ENCODE data around the gene PI4KB. TPM values are rescaled to one million over a fixed set of nuclear protein-coding genes. Genes with fewer than 3 reads are reported as not detected.

Gene PI4KB
- total and polyA plus RNA-seq, 2 experiments from 2014 or later = 15.3 to 25.5 TPM

DNA sequence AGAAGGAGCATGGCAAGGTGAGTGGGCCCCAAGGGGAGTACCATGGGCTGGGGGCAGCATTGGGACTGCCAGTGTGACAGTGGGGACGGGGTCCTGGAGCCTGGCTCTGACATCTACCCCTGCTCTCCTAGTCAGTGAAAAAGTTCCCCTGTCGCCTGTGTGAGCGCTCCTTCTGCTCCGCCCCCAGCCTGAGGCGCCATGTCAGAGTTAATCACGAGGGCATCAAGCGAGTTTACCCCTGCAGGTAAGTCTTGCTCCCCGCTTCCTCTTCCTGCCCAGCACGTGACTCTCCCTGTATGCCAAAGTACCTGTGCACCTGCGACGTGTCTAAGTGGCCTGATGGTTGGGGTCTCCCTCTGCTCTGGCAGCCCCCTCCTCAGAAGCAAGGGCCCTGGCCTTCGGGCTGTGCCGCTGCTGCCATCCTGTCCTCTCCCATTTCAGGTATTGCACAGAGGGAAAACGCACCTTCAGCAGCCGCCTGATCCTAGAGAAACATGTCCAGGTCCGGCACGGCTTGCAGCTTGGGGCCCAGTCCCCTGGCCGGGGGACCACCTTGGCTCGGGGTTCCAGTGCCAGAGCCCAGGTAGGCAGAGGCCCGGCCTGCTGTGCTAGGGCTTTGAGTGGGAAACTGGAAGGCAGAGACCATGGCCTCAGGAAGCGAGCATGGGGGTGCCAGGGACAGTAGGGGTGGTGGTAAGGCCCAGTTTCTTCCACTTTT is 37.1 kb downstream of the PI4KB start:
- H3K27me3 Mint-ChIP-seq (ENCODE audit: insufficient read depth, low read depth, poor library complexity) = peaks cover 16% of the 10 kb centered on the region
- 0 out of 2 replicates have a peak overlapping the region, but pooled peaks have one; percentile 27 for H3K27ac Mint-ChIP-seq
- Histone ChIP-seq H2AFZ (no peak overlapping the region), H3K36me3 (ENCODE audit: insufficient read depth) (peaks cover 13% of the 10 kb centered on the region; the same call in 1 of the 2 replicates), H3F3A (replicated peaks; ENCODE audit: low read depth) (peaks cover 10% of the 10 kb centered on the region; the same call in 1 of the 2 replicates), H4K20me1 (replicated peaks; ENCODE audit: insufficient read depth) (peaks cover 10% of the 10 kb centered on the region; the same call in 1 of the 2 replicates), H3K4me2 (no peak overlapping the region), H3K4me3 (no peak overlapping the region), H3K27me3 (ENCODE audit: insufficient read depth) (no peaks in the 10 kb centered on the region), H3K9me2 (ENCODE audit: insufficient read depth) (peaks cover 10% of the 10 kb centered on the region; the same call in 1 of the 2 replicates), H3K4me1 (ENCODE audit: insufficient read depth) (peaks cover 23% of the 10 kb centered on the region), H3K79me2 (replicated peaks; ENCODE audit: insufficient read depth) (peaks cover 10% of the 10 kb centered on the region), H3K27ac (ENCODE audit: low read depth) (no peak overlapping the region)
- H3K4me1 Mint-ChIP-seq = peaks cover 36% of the 10 kb centered on the region
- H3K36me3 Mint-ChIP-seq (ENCODE audit: low read depth) = peaks cover 82% of the 10 kb centered on the region
- ATAC-seq (no peak), DNase-seq (ENCODE audit: low spot score) (no peak)
- H3K9me3 Mint-ChIP-seq = no peaks in the 10 kb centered on the region; the same call in 2 of the 3 replicates
- TF ChIP-seq CTCF (conservative IDR thresholded peaks at IDR 0.05; ENCODE audit: low read depth in 2 of 2) (no peak), STAT1 (IDR thresholded peaks at IDR 0.05; ENCODE audit: unreplicated experiment) (no peak), POLR2AphosphoS5 (IDR thresholded peaks at IDR 0.05; ENCODE audit: low read depth) (no peak), CREB1 (CRISPR knock-in tag; IDR thresholded peaks at IDR 0.05; ENCODE audit: low read depth) (no peak), EZH2phosphoT487 (IDR thresholded peaks at IDR 0.05; ENCODE audit: unreplicated experiment) (no peak)
- H3K4me3 Mint-ChIP-seq = no peak overlapping the region; the same call in 2 of the 3 replicates

GRCh38 chr1:151289080-151289935 is 37.9 kb downstream of the PI4KB start:
- no peak for ATAC-seq
- Histone ChIP-seq H3K79me2 (replicated peaks; ENCODE audit: insufficient read depth) (peaks cover 19% of the 10 kb centered on the region), H3K4me3 (no peak overlapping the region), H3K9me2 (ENCODE audit: insufficient read depth) (peaks cover 10% of the 10 kb centered on the region; the same call in 1 of the 2 replicates), H3K4me1 (ENCODE audit: insufficient read depth) (peaks cover 17% of the 10 kb centered on the region), H2AFZ (no peak overlapping the region), H3K27me3 (ENCODE audit: insufficient read depth) (no peaks in the 10 kb centered on the region), H4K20me1 (replicated peaks; ENCODE audit: insufficient read depth) (peaks cover 14% of the 10 kb centered on the region; the same call in 1 of the 2 replicates), H3K36me3 (ENCODE audit: insufficient read depth) (peaks cover 13% of the 10 kb centered on the region; the same call in 1 of the 2 replicates), H3K27ac (ENCODE audit: low read depth) (no peak overlapping the region), H3K4me2 (no peak overlapping the region), H3F3A (replicated peaks; ENCODE audit: low read depth) (peaks cover 9% of the 10 kb centered on the region; the same call in 1 of the 2 replicates)
- peaks cover 18% of the 10 kb centered on the region for H3K27me3 Mint-ChIP-seq (ENCODE audit: insufficient read depth, low read depth, poor library complexity)
- no peak for DNase-seq (ENCODE audit: low spot score)
- peaks cover 85% of the 10 kb centered on the region for H3K36me3 Mint-ChIP-seq (ENCODE audit: low read depth)
- no peak overlapping the region; the same call in 2 of the 3 replicates for H3K4me3 Mint-ChIP-seq
- peaks cover 31% of the 10 kb centered on the region for H3K4me1 Mint-ChIP-seq
- no peaks in the 10 kb centered on the region; the same call in 2 of the 3 replicates for H3K9me3 Mint-ChIP-seq
- H3K27ac Mint-ChIP-seq = no peak overlapping the region
- TF ChIP-seq ETS1 (IDR thresholded peaks at IDR 0.05) (no peak), ZNF331 (CRISPR knock-in tag; IDR thresholded peaks at IDR 0.05; ENCODE audit: low read depth) (no peak), REST (IDR thresholded peaks at IDR 0.05; ENCODE audit: unreplicated experiment) (no peak), NANOG (IDR thresholded peaks at IDR 0.05; ENCODE audit: borderline replicate concordance) (no peak), POLR2AphosphoS5 (IDR thresholded peaks at IDR 0.05; ENCODE audit: low read depth) (0 out of 2 replicates have a peak, but pooled peaks have one; percentile 12)
